NCI-H82 treated with DMSO at 0.1 percent for 48 hours (cell line): ENCODE measurements around the gene DOLK.

Experiments used
- DNase-seq: peaks from one replicate; lab custom pipeline; 2025; ENCODE audit not compliant: unreplicated experiment; lab: John Stamatoyannopoulos, UW

DOLK gene

GRCh38 chr9:128909859-128910258, 37.5 kb downstream of the DOLK start:
- DNase-seq = no peak

- no peak for DNase-seq
Measured at GRCh38 chr9:128908372-128908771, 39.0 kb downstream of the DOLK start.

GRCh38 chr9:128906741-128907140, 40.7 kb downstream of the DOLK start:
- DNase-seq = no peak

DNA sequence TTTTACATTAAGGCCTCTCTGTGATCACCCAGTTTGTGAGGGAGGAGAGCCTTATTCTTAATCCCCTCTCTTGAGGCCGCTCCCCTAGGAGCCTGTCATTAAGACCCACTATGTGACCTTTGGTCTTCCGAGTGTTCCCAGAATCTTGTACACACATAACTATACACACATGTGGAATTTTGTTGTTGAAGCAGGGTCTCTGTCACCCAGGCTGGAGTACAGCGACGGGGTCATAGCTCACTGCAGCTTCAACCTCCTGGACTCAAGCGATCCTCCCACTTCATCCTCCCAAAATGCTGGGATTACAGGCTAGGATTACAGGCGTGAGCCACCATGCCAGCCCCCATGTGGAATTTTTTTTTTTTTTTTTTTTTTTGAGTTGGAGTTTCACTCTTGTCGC, 41.4 kb downstream of the DOLK start:
- no peak for DNase-seq

GRCh38 chr9:128903871-128904620, 43.4 kb downstream of the DOLK start:
- no peak for DNase-seq

- no peak for DNase-seq
Measured at GRCh38 chr9:128903079-128903461, 44.3 kb downstream of the DOLK start.

DNA sequence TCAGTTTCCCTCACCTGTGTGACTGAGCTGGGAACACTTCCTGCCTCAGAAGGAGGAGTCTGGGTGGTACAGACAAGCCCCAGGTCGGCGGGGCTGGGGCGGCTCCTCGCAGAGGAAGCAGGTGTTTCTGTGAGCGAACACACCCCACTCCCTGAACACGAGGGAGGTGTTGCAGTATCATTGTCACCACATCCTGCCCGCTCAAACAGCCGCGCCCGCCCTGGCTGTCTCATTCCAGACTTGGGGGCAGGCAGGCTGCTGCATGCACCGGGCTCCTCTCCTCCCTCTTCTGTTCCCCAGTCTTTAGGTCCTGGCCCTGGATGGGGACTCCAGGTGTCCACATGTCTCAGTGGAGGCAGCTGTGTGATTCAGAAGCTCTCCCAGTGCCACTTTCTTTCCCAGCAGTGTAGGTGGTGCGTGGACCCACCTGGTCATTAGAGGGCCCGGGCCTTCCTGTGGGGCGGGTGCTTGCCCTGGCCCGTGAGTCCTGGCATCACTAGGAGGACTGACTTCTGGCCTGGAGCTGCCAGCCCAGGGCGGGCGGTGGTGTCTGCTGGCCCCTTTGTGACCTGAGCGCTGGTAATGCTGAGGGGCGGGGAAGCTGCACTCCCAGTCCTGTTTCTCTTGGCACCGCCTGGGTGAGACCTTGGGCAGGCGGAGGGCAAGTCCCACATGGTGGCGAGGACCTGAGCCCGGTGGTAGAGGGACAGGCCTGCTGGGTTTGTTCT, 44.9 kb downstream of the DOLK start:
- no peak for DNase-seq

DNA sequence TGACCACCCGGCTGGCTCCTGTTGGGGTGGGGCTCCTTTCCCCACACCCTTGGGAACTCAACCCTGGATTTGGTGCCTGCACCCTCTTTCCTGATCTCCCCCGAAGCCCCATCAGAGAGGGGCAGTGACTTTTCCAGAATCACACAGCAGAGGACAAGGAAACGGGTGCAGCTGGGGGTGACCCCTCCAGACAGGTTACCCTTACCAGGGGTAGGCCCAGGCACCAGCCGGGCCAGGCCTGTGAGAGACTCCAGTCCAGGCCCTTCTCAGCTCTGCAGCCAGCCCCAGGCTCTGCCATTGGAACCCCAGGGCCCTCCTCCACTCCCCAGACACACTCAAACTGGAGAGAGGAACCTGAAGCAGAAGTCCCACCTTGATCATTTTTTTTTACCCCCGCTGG, 45.6 kb downstream of the DOLK start:
- no peak for DNase-seq

GRCh38 chr9:128901379-128901778, 46.0 kb downstream of the DOLK start:
- DNase-seq = no peak

GRCh38 chr9:128899566-128900322, 47.7 kb downstream of the DOLK start:
- DNase-seq = no peak

DNA sequence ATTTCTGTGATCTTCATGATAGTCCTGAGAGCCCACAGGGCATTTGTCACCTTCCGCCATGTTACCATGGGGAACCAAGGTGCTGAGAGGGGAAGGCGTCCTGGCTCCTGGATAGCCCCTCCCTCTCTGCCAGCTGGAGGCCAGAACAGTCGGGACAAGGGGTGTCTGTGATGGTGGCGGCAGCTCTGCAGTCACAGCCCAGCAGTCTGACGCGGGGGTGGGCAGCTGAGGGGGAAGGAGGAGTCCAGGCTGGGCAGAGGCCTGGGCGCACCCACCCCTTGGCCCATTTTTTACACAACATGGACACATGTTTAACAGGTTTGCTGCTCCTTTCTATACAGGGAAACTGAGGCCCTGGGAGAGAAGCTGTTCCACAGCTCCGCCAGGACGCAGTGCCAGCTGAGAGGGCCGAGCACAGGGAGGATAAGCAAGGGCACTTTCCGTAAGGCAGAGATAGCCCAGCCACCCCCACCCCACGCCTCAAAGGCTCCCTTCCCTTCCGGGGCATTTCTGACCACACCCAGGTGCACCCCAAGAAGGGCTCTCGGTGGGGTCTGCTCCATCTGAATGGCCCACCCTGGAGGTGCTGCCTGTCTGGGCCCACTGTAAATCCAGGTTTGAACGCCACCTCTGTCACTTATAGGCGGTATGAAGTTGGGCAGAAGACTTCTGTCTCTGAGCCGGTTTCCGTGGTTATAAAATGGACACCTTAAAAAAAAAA, 48.4 kb downstream of the DOLK start:
- DNase-seq = no peak

DNA sequence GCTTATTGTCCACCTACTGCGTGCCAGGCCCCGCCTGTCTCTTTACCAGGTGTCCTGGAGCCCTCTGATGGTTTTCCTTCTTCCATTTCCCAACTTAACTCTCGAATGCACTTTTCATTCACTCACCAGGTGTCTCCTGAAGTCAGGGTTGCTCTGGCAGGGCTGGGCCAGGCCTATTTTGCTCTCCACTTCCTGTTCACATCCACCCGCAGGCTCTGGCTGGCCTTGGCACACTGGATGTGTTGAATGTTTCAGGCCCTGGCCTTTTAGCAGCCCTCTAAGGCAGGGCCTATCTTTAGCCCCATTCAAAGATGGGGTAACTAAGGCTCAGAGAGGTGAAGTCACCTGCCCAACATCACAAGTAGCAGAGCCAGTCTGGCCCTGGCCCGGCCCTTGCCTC, 49.0 kb downstream of the DOLK start:
- no peak for DNase-seq

DNA sequence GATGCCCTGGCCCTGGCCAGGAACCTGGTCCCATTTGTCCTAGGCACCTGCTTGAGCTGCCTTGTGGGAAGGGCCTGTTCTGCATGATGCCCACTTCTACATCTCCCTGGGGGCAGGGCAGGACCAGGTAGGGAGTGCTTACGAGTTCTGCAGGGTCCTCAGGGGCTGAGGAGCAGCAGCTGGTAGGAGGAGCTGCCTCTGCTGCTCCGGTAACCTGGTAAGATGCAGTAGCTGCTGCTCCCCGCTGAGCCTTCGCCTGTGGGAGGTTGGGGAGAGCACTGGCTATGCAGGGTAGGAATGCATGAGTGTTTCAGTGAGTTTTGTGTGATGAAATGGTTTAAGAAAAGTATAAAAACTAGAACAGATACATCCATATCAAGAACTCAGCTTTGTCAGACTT, 51.8 kb downstream of the DOLK start:
- no peak for DNase-seq
